Sigmoid colon (tissue), 3 donors: ENCODE data around the gene COX4I1.

Source experiments
- CTCF ChIP-seq, 4 experiments: fragments of 450-650 bp in 3 of 4; fragments of 200-600 bp in 1 of 4; IDR thresholded peaks; one replicate each; pipeline ENCODE4 v1.5.1; 2016 to 2019; ENCODE audit warnings: antibody characterized with exemption in 4 of 4, mild to moderate bottlenecking in 3 of 4, moderate library complexity in 2 of 4
- POLR2A ChIP-seq, 2 donors: fragments of 450-650 bp; IDR thresholded peaks; one replicate each; pipeline ENCODE4 v1.6.1; 2016; ENCODE audit warnings: antibody characterized with exemption in 2 of 2, mild to moderate bottlenecking in 2 of 2, moderate library complexity in 2 of 2

- TF ChIP-seq POLR2A (IDR thresholded peaks at IDR 0.05), result no peak
- no peak for TF ChIP-seq CTCF (IDR thresholded peaks at IDR 0.05)
These were observed 47.0 kb downstream of the COX4I1 start for GRCh38 chr16:85846461-85846860.
